ENCODE data around the gene DLGAP3.
"Not testable (repeated sequence)": the region's sequence is repeated elsewhere in the genome, so short reads cannot be mapped to it uniquely, and the experiment has no call there.

Gene DLGAP3, protein sequence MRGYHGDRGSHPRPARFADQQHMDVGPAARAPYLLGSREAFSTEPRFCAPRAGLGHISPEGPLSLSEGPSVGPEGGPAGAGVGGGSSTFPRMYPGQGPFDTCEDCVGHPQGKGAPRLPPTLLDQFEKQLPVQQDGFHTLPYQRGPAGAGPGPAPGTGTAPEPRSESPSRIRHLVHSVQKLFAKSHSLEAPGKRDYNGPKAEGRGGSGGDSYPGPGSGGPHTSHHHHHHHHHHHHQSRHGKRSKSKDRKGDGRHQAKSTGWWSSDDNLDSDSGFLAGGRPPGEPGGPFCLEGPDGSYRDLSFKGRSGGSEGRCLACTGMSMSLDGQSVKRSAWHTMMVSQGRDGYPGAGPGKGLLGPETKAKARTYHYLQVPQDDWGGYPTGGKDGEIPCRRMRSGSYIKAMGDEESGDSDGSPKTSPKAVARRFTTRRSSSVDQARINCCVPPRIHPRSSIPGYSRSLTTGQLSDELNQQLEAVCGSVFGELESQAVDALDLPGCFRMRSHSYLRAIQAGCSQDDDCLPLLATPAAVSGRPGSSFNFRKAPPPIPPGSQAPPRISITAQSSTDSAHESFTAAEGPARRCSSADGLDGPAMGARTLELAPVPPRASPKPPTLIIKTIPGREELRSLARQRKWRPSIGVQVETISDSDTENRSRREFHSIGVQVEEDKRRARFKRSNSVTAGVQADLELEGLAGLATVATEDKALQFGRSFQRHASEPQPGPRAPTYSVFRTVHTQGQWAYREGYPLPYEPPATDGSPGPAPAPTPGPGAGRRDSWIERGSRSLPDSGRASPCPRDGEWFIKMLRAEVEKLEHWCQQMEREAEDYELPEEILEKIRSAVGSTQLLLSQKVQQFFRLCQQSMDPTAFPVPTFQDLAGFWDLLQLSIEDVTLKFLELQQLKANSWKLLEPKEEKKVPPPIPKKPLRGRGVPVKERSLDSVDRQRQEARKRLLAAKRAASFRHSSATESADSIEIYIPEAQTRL

GRCh38 chr1:34929497-34929852, at the start of gene DLGAP3:
DLGAP3 (minus strand) TSS chr1:34929650; CDS start chr1:34905383, 24,267 bp downstream.
- TF ChIP-seq POLR2A (IDR thresholded peaks at IDR 0.05; ENCODE audit: low read length), result no peak
- TF ChIP-seq GATA1 (IDR thresholded peaks at IDR 0.05; ENCODE audit: low read depth, low read length), result no peak
- DNase-seq, result no peak

- TF ChIP-seq POLR2A (IDR thresholded peaks at IDR 0.05; ENCODE audit: low read length) (no peak), GATA1 (IDR thresholded peaks at IDR 0.05; ENCODE audit: low read depth, low read length) (no peak)
- no peak for DNase-seq
Observed at GRCh38 chr1:34978921-34979320, 49.5 kb upstream of the DLGAP3 start.

DNA sequence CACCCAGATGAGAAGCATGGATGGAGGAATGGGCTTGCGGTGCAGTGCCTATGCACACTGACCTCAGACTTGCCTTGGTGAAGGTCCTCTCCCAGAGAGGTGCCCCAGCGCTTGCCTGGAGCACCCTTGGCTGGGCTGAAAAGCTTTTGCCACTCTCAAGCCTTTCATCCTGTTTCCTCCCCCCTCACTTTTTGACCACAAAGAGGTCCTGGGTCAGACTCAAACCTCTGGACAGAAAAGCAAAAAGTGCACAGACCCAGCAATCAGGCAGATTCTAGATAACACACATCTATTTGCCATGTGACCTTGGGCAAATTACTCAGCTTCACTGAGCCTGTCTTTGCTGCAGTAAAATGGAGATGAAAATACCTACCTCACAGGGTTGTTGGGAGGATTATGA, 48.4 kb upstream of the DLGAP3 start:
- DNase-seq, result no peak
- TF ChIP-seq GATA1 (IDR thresholded peaks at IDR 0.05; ENCODE audit: low read depth, low read length) (no peak), POLR2A (IDR thresholded peaks at IDR 0.05; ENCODE audit: low read length) (no peak)

DNA sequence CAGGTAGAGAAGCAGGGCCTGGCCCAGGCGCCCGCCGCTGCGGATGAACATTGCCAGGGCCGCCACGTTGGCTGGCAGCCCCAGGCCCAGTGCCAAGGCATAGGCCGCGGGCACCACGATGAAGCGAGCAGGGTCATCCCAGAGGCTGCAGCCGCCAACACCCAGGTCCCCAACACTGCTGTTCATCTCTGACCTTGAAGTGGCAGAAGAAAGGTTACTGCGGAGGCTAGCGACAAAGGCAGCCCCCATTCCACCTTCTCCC, 47.7 kb upstream of the DLGAP3 start:
- TF ChIP-seq GATA1 (IDR thresholded peaks at IDR 0.05; ENCODE audit: low read depth, low read length) (no peak), POLR2A (IDR thresholded peaks at IDR 0.05; ENCODE audit: low read length) (no peak)

DNA sequence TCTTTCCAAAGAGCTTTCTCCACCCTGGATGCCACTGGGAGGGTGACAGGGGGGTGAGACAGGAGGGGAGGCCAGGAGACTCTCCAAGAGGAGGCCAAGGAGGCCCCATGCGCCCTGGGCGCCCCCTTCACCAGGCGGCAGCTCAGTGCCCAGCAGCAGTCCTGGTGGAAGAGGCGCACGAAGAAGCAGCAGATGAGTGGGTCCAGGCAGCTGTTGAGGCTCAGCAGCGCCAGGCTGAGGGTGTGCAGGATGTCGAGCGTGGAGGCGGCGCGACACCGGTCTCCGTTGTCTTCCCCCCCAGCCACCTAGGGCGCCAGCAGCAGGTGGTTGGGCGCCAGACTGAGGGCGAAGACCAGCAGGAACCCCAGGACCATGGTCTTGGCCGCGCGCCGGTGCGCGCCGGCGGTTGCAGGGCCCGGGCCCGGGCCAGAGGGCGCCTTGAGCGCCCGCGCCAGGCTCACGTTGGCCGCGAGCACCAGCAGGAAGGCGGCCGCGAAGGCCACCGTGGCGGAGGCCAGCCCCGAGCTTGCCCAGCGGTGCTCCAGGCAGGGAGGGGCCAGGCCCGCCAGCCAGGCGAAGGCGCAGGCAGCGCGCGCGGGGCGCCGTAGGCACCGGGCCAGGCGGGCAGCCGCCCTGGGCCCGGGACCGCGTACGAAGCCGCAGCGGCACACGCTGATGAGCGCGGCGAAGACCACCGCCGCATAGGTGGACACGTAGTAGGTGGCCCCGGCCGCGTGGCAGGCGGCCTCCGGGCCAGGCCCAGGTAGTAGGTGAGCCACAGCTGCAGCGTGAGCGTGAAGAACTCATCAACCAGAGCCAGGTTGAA, 47.1 kb upstream of the DLGAP3 start:
- no peak for TF ChIP-seq POLR2A (IDR thresholded peaks at IDR 0.05; ENCODE audit: low read length)
- no peak for TF ChIP-seq GATA1 (IDR thresholded peaks at IDR 0.05; ENCODE audit: low read depth, low read length)
- DNase-seq, result no peak

More for the DNA sequence above, 47.7 kb upstream of the DLGAP3 start:
- no peak for DNase-seq

DNA sequence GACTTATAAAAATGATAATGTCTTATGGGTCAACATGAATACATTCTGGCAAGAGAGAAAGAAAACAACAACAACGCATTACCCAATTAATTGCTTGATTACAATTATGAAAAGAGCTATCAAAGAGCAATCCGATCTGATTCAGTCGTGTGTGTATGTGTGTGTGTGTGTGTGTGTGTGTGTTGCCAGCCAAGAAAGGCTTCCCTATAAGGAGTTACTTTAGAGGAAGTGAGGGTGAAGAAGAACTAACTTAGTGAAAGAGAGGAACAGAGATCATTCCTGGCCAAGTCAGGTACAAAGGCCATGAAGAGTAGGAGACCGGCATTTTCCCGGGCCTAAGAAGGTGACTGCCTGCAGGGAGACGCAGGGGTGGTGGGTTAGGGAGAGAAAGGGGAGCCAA, 46.3 kb upstream of the DLGAP3 start:
- DNase-seq, result no peak
- TF ChIP-seq POLR2A (IDR thresholded peaks at IDR 0.05; ENCODE audit: low read length) (no peak), GATA1 (IDR thresholded peaks at IDR 0.05; ENCODE audit: low read depth, low read length) (no peak)

- DNase-seq, result no peak
- TF ChIP-seq POLR2A (IDR thresholded peaks at IDR 0.05; ENCODE audit: low read length) (no peak), GATA1 (IDR thresholded peaks at IDR 0.05; ENCODE audit: low read depth, low read length) (no peak)
Observed at GRCh38 chr1:34975338-34975737, 45.9 kb upstream of the DLGAP3 start.

GRCh38 chr1:34974626-34975025, 45.2 kb upstream of the DLGAP3 start:
- TF ChIP-seq POLR2A (IDR thresholded peaks at IDR 0.05; ENCODE audit: low read length), result no peak
- TF ChIP-seq GATA1 (IDR thresholded peaks at IDR 0.05; ENCODE audit: low read depth, low read length), result no peak
- no peak for DNase-seq

DNA sequence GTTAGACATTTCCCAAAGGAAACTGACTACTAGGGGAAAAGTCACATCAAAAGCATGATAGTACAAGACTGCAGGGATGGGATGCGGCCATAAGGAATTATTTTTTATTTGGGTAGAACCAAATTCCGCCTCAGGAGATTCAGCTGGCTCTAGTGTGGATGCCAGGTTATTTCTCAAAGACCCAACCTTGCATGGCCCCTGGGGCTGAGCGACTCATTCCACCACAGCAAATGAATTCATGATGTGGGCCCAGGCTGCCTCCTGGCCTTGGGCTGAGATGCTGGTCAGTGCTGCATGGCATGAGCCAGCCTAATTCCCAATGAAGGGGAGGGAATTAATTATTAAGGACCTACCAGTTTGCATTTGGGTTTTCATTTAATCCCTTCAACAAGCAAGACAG, 43.9 kb upstream of the DLGAP3 start:
- no peak for DNase-seq
- no peak for TF ChIP-seq POLR2A (IDR thresholded peaks at IDR 0.05; ENCODE audit: low read length)
- TF ChIP-seq GATA1 (IDR thresholded peaks at IDR 0.05; ENCODE audit: low read depth, low read length), result no peak

DNA sequence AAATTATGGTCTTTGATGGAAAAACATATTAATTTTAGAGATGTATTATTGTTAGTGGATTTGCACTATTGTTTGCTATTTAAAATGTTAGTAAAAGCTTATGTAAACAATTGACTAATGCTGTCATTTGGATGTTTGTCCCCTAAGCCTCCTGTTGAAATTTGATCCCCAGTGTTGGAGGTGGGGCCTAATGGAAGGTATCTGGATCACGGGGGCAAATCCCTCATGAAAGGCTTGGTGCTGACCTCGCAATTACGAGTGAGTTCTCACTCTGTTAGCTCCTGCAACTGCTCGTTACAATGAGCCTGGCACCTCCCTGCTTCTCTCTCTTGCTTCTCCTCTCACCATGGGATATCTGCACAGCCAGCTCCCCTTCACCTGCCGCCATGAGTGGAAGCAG, 41.4 kb upstream of the DLGAP3 start:
- DNase-seq, result no peak
- TF ChIP-seq GATA1 (IDR thresholded peaks at IDR 0.05; ENCODE audit: low read depth, low read length), result no peak
- TF ChIP-seq POLR2A (IDR thresholded peaks at IDR 0.05; ENCODE audit: low read length), result no peak

DNA sequence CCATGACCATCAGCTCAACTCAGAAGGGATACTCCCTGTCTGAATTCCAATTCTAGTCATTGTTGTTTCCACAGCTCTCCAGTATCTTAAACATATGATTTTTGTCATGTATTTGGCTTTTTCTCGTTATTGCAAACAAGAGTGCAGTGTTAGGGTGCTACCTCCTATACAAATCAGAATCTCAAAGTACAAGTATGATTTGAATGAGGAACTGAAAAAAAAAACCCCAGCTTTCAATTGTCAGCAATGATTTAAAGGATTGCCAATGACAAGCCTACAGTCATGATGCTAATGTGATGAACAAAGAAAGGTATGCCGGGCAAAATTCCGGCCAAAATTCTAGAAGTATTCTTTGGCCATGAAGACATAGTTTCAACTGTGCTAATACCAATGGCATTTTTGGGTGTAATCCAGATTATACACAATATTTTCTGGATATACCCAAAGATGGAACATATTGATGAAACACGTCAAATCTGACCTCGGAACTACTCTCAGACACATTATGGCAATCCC, 40.8 kb upstream of the DLGAP3 start:
- no peak for DNase-seq
- TF ChIP-seq POLR2A (IDR thresholded peaks at IDR 0.05; ENCODE audit: low read length), result no peak

DNA sequence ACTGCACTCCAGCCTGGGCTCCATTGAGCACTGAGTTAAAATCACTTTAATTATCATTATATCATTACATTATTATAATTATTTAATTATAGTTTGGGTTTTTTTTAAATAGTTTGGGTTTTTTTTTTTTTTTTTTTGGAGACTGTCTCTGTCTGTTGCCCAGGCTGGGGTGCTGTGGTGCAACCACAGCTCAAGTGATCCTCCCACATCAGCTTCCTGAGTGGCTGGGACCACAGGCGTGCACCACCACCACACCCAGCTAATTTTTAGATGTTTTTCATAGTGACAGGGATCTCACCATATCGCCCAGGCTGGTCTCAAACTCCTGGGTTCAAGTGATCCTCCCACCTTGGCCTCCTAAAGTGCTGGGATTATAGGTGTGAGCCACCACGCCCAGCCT, 38.8 kb upstream of the DLGAP3 start:
- DNase-seq, result not testable (repeated sequence)

DNA sequence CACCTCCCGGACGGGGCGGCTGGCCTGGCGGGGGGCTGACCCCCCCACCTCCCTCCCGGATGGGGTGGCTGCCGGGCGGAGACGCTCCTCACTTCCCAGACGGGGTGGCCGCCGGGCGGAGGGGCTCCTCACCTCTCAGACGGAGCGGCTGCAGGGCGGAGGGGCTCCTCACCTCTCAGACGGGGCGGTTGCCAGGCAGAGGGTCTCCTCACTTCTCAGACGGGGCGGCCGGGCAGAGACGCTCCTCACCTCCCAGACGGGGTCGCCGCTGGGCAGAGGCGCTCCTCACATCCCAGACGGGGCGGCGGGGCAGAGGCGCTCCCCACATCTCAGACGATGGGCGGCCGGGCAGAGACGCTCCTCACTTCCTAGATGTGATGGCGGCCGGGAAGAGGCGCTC, 38.2 kb upstream of the DLGAP3 start:
- not testable (repeated sequence) for DNase-seq

DNA sequence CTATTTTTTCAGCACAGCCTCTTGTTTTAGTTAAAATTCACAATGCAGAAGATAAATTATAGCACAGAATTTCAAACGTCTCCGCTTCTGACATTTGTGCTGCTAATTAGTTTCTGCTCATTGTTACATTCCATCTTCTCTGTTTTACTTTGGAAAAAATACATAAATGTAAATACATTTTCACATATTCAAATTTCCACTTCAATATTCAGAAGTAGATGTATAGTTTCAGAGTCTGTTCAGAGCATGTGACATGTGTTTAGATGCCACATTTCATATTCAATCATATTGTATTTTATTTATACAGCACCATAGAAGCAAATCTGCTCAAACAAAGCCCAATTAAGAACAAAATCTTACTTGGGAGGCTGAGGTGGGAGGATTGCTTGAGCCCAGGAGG, 36.1 kb upstream of the DLGAP3 start:
- TF ChIP-seq POLR2A (IDR thresholded peaks at IDR 0.05; ENCODE audit: low read length), result no peak
- DNase-seq, result no peak

Data from erythroblast (primary cell).